GM18498 (cell line): ENCODE results near the gene FKBP2.

Experiments used
- ATAC-seq: cut with Tn5 transposase; IDR thresholded peaks from one replicate; pipeline ENCODE4 v1.9.1; 2021; ENCODE audit warnings: mild to moderate bottlenecking, moderate library complexity; ENCODE audit not compliant: unreplicated experiment

The FKBP2 gene

DNA sequence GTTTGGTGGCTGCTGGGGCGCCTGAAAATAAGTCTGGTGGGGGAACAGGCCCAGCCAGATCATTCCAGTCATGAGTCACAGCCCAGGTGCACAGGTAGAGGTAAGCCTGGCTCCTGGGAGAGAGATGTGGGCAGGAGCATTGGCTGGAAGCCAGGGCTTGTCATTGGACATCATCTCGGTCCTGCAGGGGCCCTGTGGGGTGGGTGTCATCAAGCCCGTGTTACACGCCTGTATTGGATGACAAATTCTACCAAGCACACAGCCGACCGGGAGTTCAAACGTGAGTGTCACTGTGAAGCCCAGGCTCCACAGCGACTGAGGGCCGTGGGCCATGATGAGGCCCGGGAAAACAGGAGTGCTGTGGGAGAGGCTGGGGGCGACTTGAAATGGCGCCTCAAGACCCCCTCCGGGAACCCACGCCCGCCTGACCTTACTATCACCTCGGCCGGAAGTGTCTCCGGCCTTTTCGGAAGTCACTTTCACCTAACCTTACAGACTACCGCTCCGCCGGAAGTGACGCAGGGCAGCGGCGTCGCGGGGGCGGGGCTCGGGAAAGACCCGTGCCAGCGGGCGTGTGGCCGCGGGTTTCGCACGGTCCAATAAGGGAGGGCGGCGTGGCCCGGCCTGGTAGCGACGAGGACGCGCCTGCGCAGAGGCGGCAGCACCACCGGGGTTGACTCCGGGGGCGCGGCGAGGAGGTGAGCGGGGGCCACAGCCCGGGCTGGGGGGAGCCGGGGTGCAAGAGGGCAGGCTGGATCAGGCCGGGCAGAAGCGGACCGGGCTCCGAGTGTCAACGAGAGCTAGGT, at the start of gene FKBP2:
Gene FKBP2 (plus strand): TSS at position 661 of the 806 bp plus-strand sequence. CDS start 1,293 bp downstream, outside the sequence.
- peak; percentile 57 for ATAC-seq

DNA sequence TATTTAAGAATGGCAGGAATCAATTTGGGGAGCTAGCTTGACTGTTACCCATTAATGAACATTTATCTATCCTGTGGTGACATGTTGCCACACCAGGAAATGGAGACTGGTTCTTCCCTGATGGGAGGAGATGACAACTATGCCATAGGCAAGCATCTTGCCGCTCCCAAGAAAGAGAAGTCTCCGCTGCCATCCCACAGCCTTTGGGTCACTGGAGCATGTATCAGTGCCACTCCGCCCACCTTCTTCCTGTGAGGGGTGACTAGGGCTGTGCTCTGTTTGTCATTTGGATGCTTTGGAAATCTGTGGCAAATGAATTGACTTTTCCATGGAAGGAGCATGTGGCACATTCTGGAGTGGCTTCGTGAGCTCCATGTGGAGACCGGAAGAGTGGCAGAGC, 48.5 kb upstream of the FKBP2 start:
- ATAC-seq, result no peak

DNA sequence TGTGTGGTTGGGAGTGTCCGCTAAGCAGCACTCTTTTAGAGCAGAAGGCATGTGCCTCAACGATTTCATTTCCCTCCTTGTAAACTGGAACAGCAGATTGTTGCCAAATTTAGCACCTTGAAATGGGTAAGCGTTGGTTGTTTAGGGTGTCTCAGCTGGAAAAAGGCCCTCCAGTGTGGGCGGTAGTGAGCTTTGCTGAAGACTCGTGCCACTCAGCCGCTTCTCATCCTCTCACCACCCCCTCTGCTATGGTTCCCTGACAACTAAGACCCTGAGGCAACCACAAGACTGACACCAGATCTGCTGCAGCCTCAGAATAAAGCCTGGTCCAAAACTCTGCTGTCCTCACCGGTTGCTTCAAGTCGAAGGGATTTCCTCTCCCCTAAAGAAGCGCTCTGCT, 44.3 kb upstream of the FKBP2 start:
- ATAC-seq, result no peak

DNA sequence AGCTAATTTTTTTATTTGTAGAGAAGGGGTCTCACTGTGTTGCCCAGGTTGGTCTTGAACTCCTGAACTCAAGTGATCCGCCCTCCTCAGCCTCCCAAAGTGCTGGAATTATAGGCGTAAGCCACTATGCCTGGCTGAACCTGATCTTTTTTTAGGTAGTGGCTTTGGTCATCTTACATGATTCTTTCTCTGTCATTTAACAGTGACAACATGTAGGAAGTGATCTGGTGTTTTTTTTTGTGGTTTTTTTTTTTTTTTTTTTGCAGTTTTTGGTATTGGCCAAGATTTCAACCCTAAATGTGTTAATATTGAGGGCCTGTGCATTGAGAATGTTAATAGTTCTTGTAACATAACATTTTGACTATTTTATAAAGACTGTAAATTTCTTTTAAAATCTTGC, 42.4 kb upstream of the FKBP2 start:
- no peak for ATAC-seq

DNA sequence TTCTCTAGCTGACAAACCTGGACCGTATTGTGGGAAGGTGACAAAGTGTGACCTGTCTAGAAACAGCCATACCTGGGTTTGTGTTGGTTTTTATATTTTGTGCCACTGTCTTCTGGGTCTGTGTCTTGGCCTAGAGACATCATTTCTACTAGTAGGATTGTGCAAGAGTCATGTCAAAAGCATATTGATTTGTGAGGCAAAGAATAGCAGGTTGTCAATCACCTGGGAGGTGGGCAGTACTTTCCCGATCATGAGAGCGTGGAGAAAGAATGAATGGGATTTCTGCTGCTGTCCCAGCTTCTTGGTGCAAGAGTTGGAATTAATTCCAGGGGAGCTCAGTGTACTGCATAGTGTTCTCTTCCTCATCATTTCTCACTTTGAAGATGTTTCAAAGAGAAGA, 39.4 kb upstream of the FKBP2 start:
- no peak for ATAC-seq

DNA sequence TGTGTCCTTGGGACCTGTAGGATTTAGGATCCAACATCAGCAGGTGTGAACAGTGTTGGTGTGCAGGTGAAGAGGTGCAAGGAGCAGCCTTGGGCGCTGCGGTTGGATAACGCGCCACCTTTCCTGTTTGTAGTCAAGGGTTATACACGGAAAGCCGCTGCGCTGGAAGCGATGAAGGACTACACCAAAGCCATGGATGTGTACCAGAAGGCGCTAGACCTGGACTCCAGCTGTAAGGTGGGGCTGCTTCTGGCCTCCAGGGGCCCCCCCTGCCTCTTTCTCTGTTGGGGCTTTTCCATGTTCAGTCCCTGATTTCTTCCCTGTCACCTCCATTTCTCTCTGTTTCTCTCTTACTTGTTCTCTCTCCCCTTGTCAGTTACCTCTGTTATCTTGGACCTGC, 37.9 kb upstream of the FKBP2 start:
- ATAC-seq, result no peak

DNA sequence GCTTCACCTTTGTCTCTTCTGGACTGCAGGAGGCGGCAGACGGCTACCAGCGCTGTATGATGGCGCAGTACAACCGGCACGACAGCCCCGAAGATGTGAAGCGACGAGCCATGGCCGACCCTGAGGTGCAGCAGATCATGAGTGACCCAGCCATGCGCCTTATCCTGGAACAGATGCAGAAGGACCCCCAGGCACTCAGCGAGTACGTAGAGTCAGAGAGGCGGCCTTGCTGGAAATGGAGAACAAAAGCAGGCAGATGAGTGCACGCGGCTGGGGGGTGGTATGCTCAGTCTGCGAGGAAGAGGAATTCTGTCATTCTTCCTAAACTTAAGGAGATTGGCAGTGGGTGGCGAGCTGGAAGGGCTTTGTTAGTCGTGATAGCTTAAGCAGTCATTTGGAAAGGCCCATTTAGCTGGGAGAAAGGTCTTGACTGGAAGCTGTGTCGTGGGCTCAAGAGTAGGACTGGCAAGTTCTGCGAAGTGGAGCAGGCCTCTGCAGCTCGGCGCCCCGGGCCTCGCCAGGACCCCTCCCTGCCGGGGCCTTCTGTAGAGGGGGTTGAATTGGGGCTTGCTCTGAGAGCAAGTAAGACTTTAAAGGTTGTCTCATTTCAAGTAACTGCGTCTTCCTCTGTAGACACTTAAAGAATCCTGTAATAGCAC, 37.3 kb upstream of the FKBP2 start:
- no peak for ATAC-seq

DNA sequence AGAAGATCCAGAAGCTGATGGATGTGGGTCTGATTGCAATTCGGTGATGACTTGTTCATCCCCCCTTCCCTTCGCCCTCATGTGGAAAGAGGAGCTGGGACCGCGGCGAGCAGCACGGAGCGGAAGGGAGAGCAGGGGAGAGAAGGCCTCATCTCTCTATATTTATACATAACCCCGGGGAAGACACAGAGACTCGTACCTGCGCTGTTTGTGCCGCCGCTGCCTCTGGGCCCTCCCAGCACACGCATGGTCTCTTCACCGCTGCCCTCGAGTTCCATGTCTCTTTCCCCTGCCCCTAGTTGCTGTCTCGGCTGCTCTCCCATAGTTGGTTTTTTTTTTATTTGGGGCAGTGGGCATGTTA, 36.8 kb upstream of the FKBP2 start:
- no peak for ATAC-seq

DNA sequence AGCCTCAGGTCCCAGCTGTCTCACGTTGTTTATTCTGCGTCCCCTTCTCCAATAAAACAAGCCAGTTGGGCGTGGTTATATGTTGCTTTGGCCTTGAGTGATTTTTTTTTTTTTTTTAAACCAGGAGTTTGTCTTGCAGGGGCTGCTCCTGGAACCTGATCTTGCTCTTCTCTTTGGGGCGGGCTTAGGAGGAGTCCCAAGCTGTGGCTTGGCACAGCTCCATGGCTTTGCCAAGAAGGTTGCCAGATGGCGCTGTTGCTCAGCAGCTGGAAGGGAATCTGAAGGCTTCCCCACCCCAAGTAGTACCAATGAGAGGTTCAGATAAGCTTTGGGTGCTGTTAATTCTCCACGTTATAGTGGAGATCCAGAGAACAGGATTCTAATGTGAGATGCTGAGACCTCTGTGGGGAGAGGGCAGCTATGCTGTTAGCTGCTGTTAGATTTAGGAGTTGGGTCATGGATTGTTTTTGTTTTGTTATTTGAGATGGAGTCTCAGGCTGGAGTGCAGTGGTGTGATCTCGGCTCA, 36.4 kb upstream of the FKBP2 start:
- ATAC-seq, result no peak

DNA sequence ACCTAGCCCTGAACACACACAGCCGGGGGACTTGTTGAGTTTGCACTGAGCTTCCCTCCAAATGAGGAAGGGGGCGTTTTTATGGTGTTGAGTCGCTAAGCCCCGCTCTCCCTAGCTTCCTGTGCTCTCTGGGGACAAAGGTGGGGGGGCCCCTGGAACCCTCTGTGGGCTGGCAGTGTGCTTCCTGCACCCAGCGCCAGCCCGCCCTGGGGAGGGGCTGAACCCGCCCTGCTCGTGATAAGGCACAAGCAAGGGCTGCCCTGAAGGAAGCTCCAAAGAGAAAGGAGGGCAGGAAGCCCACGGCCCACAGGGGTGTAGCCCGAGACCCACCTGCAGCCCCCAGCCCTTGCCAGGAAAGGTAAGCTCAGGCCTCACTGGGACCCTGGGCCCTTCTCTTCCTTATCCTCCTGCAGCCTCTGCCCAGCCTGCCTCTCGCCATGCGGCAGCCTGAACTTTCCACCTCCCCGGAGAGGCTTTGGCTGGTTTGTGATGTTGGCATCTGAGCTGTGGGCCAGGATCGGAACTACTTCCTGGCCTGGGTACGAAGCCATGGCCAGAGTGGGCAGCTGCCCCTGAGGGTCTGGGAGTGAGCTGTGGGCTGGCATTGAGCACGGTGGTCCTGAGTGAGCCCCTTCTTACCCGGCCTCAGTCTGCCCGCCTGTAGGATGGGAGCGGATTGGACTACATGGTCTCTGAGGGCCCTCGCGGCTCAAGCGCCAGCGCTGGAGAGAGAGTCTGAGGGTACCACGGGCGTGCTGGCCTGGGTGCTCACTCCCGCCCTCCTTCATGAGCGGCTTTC, 34.2 kb upstream of the FKBP2 start, which contains the start of gene FERMT3:
Gene FERMT3 (plus strand): TSS at position 265 of the 799 bp plus-strand sequence. CDS start 644 bp downstream, outside the sequence.
- no peak for ATAC-seq

DNA sequence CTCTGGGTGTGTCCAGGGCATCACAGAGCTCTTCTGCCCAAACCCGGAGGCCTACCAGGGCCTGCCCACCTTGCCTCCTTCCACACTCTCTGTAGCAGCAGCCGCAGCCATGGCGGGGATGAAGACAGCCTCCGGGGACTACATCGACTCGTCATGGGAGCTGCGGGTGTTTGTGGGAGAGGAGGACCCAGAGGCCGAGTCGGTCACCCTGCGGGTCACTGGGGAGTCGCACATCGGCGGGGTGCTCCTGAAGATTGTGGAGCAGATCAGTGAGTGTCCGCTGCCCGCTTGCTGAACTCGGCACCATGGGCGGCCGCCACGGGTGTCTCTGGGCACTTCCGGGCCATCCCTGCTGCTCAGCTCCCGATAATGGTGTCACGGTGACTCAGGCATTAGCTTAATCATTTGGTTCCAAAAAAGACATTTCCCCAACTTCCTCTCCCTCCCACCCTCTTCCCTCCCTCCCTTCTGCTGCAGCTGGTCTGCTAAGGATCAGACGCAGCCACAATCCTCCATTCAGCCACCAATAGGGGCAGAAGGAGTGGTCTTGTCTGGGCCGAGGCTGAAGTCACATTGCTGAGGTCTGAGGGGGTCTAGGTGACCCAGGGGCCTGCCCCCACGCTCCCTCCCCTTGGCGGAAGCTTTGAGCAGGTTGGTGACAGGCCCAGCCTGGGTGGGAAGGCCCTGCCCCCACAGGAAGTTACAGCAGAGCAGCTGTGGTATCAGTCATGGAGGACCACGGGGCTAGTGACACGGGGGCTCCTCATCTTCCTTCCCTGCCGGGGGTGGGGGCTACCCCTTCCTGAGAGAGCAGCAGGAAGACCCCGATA, 33.4 kb upstream of the FKBP2 start:
- ATAC-seq, result peak; percentile 56

DNA sequence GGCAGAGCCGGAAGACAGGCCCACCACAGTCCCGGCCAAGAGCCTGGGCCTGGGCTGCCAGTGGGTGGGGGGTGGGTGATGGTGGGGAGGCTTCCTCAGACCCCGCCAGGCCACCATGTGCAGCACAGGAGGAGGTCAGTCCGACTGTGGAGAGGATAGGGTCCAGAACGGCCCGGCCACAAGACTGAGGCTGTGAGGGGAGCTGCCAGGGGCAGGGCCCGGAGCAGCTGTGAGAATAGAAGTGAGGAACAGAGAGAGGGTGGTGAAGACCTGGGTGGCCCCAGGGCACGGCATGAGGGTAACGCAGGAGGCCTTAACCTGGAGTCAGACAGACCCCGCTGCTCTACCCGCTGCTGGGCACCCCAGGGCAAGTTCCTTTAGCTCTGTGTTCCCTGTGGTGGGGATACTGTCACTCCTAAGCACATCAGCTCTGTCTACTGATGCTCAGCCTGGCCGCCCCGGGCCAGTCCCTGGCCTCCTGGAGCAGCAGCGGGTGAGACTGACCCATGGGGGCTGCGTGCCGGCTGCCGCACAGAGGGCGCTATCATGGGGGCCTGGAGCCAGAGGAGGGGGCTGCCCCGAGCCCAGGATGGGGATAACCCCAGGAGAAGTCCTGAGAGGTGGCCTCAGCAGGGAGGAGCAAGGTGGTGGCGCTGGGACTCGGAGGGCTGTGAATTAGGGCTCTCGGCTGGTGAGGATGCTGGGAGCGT, 32.7 kb upstream of the FKBP2 start:
- ATAC-seq, result no peak

DNA sequence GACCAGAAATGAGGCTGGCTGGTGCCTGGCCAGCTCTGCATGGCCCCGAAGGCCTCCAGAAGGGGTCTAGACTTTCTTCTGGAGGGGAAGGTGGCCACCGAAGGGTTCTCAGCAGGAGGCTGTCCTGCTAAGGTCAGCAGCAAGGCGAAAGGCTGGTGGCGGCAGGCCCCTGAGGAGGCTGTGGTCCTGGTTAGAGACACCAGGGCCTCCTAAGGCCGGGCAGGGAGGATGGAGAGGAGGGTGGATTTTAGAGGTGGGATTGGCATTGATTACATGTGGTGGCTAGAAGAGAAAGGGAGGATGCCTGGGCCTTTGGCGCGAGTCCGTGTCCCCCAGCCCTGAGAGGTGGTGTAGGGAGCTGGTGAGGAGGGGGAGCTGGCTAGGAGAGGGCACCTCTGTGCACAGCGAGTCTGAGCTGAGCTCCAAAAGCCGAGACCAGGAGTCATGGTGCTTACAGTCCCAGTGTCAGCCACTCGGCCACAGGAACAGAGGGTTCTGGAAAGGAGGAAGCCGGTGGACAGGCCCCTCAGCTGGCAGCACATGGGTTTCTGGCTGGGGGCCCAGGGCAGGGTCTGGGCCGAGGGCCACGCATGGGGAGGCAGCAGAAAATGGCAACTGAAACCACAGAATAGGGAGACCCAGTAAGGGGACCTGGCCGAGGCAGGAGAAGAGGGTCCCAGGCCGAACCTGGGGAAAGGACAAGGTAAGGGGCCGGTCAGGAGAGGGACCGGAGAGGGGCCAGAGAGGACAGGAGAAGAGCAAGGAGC, 31.9 kb upstream of the FKBP2 start:
- ATAC-seq, result no peak

DNA sequence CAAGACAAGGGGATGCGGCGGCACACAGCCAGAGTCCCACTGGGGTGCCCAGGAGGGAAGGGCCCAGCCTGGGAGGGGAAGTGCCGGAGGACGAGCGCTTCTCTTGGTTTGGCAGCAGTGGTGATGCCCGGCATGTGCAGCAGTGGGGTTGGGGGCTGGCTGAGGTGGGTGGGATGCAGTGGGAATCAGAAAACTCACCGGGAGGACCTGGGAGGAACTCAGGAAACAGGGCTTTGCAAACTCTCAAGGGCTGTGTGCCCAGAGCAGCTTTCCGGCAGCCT, 31.4 kb upstream of the FKBP2 start:
- ATAC-seq, result no peak

DNA sequence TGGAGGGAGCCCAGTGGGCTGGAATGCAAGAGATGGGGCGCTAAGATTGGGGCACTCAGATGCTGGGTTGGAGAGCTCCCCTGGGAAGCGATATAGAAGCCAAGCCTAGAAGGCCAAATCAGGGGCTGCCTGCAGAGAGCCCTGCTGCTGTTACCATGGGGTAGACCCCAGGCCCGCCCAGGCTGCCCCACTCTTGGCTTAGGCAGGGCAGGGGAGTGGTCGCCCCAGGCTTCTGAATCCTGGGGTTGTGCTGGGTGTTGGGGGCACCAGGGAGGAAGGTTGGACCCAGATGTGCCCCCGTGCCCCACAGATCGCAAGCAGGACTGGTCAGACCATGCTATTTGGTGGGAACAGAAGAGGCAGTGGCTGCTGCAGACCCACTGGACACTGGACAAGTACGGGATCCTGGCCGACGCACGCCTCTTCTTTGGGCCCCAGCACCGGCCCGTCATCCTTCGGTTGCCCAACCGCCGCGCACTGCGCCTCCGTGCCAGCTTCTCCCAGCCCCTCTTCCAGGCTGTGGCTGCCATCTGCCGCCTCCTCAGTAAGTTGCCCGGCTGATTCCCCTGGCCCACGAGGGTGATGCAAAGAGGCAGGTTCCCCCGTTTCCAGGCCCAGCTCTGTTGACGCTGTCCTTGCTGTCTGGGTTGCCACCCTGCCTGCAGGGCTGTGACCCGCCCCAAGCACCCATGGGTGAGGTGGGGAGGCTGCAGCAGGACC, 30.4 kb upstream of the FKBP2 start:
- no peak for ATAC-seq

DNA sequence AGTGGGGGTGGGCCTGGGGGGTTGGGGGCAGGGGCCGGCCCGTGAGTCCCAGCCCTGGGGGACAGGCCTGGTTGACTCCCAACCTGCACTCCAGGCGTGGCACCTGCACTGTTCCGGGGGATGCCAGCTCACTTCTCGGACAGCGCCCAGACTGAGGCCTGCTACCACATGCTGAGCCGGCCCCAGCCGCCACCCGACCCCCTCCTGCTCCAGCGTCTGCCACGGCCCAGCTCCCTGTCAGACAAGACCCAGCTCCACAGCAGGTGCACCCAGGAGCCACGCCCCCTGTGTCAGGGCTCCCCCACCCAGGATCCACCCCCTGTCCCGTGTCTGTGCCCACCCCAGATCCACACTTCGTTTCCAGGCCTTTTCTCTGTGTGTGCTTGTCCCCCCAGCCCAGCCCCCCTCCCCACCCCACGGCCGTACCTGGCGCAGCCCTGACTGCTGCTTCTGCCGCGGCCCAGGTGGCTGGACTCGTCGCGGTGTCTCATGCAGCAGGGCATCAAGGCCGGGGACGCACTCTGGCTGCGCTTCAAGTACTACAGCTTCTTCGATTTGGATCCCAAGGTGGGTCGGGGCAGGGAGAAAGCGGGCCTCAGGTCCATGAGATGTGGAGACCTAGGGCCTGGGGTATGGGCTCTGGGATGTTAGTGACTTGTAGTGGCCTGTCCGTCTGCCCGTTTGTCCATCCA, 29.6 kb upstream of the FKBP2 start:
- ATAC-seq, result no peak

DNA sequence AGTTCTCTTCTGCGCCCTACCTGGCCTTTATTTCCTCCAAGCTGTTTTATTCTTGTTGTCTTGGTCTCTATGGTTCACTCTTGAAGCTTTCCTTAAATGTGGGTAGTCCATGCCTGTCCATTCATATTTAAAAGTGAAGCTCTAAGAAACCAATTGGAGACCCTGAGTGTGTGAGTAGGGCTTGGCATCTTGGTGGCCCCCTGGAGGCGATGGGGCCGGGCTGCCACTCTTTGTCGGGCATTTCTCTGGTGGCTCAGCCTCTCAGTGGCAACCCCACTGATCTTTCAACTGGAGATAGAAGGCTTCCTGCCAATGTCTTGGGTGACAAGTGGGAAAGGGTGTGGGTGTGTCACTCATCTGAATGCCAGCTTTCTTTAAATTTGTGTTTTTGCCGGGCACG, 24.0 kb upstream of the FKBP2 start:
- no peak for ATAC-seq
